ENCODE results near the gene CEP55.

Gene CEP55

GRCh38 chr10:93570383-93570782 lies 74.0 kb downstream of the CEP55 start (continued):
- TF ChIP-seq TSHZ2 (CRISPR knock-in tag; IDR thresholded peaks at IDR 0.05) (no peak), ESRRG (CRISPR knock-in tag; IDR thresholded peaks at IDR 0.05) (no peak)

- TF ChIP-seq PATZ1 (CRISPR knock-in tag; IDR thresholded peaks at IDR 0.05; ENCODE audit: borderline replicate concordance) (no peak), ESRRG (CRISPR knock-in tag; IDR thresholded peaks at IDR 0.05) (no peak), ZNF70 (CRISPR knock-in tag; IDR thresholded peaks at IDR 0.05) (no peak), PPARA (CRISPR knock-in tag; IDR thresholded peaks at IDR 0.05; ENCODE audit: borderline replicate concordance) (no peak), ARNTL (CRISPR knock-in tag; IDR thresholded peaks at IDR 0.05; ENCODE audit: borderline replicate concordance, low read depth) (no peak), ZNF8 (CRISPR knock-in tag; IDR thresholded peaks at IDR 0.05) (no peak), RARB (CRISPR knock-in tag; IDR thresholded peaks at IDR 0.05) (no peak), CREB5 (CRISPR knock-in tag; IDR thresholded peaks at IDR 0.05; ENCODE audit: low read depth) (no peak), POU6F1 (CRISPR knock-in tag; IDR thresholded peaks at IDR 0.05; ENCODE audit: borderline replicate concordance, low read depth) (no peak), TOX (CRISPR knock-in tag; IDR thresholded peaks at IDR 0.05; ENCODE audit: borderline replicate concordance) (no peak), ZFP30 (CRISPR knock-in tag; IDR thresholded peaks at IDR 0.05) (no peak), ZFP3 (CRISPR knock-in tag; IDR thresholded peaks at IDR 0.05) (no peak), ZC3H10 (CRISPR knock-in tag; IDR thresholded peaks at IDR 0.05) (no peak), OSR1 (CRISPR knock-in tag; IDR thresholded peaks at IDR 0.05) (no peak), ISL1 (CRISPR knock-in tag; IDR thresholded peaks at IDR 0.05) (no peak)
- ATAC-seq: no peak
Measured at GRCh38 chr10:93572606-93573005, 76.2 kb downstream of the CEP55 start.

- ATAC-seq: no peak
- no peak for TF ChIP-seq BACH2 (CRISPR knock-in tag; IDR thresholded peaks at IDR 0.05; ENCODE audit: borderline replicate concordance)
- no peak for TF ChIP-seq RARB (CRISPR knock-in tag; IDR thresholded peaks at IDR 0.05)
- no peak for TF ChIP-seq ARNTL (CRISPR knock-in tag; IDR thresholded peaks at IDR 0.05; ENCODE audit: borderline replicate concordance, low read depth)
- TF ChIP-seq POU6F1 (CRISPR knock-in tag; IDR thresholded peaks at IDR 0.05; ENCODE audit: borderline replicate concordance, low read depth): no peak
- no peak for TF ChIP-seq CREB5 (CRISPR knock-in tag; IDR thresholded peaks at IDR 0.05; ENCODE audit: low read depth)
- TF ChIP-seq ZNF70 (CRISPR knock-in tag; IDR thresholded peaks at IDR 0.05): no peak
- TF ChIP-seq TOX (CRISPR knock-in tag; IDR thresholded peaks at IDR 0.05; ENCODE audit: borderline replicate concordance): no peak
- no peak for TF ChIP-seq CSRNP3 (CRISPR knock-in tag; IDR thresholded peaks at IDR 0.05)
- no peak for TF ChIP-seq TSHZ2 (CRISPR knock-in tag; IDR thresholded peaks at IDR 0.05)
- no peak for TF ChIP-seq ESRRG (CRISPR knock-in tag; IDR thresholded peaks at IDR 0.05)
- no peak for TF ChIP-seq SNAI2 (CRISPR knock-in tag; IDR thresholded peaks at IDR 0.05)
- no peak for TF ChIP-seq OSR1 (CRISPR knock-in tag; IDR thresholded peaks at IDR 0.05)
- TF ChIP-seq TCF4 (CRISPR knock-in tag; IDR thresholded peaks at IDR 0.05; ENCODE audit: borderline replicate concordance): no peak
- TF ChIP-seq ZNF8 (CRISPR knock-in tag; IDR thresholded peaks at IDR 0.05): no peak
- TF ChIP-seq ZFP30 (CRISPR knock-in tag; IDR thresholded peaks at IDR 0.05): no peak
Measured at GRCh38 chr10:93573051-93573909, 76.9 kb downstream of the CEP55 start.

Data from SK-N-SH treated with all-trans-retinoic acid at 6 μM for 48 hours (cell line).